Endothelial cell of hepatic sinusoid (primary cell): ENCODE measurements around the gene MRNIP.
"Not testable (repeated sequence)": the region's sequence is repeated elsewhere in the genome, so short reads cannot be mapped to it uniquely, and the experiment has no call there.

Source experiments
- in situ Hi-C: cut with HindIII; loops from 2 replicates; pipeline ENCODE4 v1.10.0; 2017; ENCODE audit warnings: low sequenced_read_pairs

The MRNIP gene

GRCh38 chr5:179873588-179874110 is 15.0 kb upstream of the MRNIP start:
- in situ Hi-C loops: no loop called here

GRCh38 chr5:179872828-179873575 is 14.4 kb upstream of the MRNIP start:
- in situ Hi-C loops: no loop called here

- in situ Hi-C loops: no loop called here
These were observed 13.6 kb upstream of the MRNIP start for GRCh38 chr5:179872055-179872827.

- in situ Hi-C loops: not testable (repeated sequence)
These were observed 12.9 kb upstream of the MRNIP start for GRCh38 chr5:179871533-179871932.

- in situ Hi-C loops: no loop called here
These were observed 12.3 kb upstream of the MRNIP start for GRCh38 chr5:179870952-179871351.

GRCh38 chr5:179870403-179870903 is 11.8 kb upstream of the MRNIP start:
- in situ Hi-C loops: no loop called here

DNA sequence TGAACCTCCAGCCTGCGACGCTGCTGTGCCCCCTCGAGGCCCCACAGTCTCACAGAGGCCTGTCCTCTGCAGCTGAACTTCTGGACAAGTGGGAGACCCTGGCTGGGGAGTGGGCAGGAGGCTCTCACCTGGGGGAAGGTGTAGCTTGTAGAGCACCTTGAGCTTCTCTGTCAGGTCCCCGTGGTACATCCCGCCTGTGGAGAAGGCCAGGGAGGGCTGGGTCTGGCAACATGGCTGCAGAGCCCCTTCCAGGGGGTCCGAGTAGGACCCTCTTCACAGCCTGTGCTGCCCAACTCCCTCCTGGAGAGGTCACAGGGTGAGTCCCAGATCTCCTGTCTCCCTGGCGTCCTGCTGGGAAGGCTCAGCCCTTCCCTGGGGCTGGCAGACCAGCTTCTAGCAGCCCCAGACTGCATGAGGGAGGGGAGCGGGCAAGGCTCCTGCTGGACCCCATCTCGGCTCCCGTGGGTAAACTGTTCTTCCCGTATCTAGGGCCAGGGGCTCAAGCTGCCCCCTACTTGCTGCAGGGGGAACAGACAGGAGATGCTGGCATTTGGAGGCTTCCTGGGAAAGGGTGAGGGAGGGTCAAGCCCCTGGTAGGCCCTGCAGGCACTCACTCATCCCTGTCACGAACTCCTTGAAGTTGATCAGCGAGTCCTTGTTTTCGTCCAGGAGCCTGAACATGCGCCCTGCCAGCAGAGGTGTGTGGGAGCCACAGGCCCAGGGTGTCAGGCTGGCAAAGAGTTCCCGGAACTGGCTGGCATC is 11.2 kb upstream of the MRNIP start:
- in situ Hi-C loops: no loop called here

DNA sequence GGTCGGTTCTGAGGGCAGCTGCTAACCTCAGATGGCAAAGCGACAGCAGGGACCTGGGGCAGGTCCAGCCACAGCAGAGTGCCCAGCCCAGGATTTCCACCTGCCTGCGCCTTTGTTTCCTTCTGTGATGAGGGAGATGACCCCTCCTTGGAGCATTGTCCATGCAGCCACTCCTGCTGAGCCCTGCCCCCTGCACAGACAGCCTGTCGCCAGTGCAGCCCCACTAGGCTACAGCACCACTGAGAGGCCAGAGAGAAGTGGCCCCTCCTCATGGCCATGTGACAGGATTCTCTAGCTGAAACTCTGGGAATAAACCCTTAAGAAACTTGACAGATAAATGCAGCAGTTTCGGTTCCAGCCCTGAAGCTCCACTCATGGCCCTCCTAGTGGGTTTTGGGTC is 10.5 kb upstream of the MRNIP start:
- in situ Hi-C loops: no loop called here

GRCh38 chr5:179868541-179868940 is 9.9 kb upstream of the MRNIP start:
- in situ Hi-C loops: no loop called here

DNA sequence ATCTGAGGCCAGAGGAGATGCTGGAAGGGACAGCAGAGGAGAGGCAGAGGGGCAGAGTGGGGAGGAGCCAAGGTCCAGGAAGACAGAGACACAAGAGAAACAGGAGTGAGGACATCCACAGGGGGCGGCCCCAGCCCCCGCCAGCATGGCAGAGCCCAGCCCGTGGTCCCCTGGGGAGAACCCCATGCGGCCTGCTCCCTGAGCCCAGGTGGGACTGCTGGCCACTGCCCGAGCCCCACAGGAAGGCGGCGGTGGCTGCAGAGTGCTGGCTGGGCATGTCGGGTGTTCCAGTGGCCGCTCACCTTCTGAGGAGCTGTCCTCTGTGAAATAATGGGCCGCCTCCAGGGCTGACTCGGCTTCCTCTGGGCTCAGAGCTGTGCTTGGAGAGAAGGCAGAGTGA is 8.9 kb upstream of the MRNIP start:
- in situ Hi-C loops: no loop called here

GRCh38 chr5:179867079-179867465 is 8.5 kb upstream of the MRNIP start:
- in situ Hi-C loops: no loop called here

GRCh38 chr5:179866241-179867078 is 7.8 kb upstream of the MRNIP start:
- in situ Hi-C loops: no loop called here

GRCh38 chr5:179865491-179866240 is 7.0 kb upstream of the MRNIP start:
- in situ Hi-C loops: no loop called here

DNA sequence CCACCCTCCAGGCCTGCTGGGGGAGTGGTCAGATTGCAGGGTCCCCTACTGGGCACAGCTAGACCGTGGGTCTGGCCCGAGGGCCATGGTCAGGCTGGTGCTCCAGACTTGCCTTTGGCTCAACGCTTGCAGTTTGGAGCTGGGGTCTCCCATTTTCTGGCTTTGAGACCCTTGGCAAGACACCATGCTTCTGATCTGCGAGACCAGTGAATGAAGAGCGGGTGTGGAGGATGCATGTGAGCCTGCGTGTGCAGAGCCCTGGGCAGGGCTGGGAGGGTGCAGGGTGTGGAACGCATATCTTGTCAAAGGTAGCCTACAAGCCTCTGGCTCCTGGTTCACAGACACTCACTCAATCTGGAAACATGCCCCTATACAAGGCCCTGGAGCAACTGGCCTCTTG is 6.1 kb upstream of the MRNIP start:
- in situ Hi-C loops: no loop called here

DNA sequence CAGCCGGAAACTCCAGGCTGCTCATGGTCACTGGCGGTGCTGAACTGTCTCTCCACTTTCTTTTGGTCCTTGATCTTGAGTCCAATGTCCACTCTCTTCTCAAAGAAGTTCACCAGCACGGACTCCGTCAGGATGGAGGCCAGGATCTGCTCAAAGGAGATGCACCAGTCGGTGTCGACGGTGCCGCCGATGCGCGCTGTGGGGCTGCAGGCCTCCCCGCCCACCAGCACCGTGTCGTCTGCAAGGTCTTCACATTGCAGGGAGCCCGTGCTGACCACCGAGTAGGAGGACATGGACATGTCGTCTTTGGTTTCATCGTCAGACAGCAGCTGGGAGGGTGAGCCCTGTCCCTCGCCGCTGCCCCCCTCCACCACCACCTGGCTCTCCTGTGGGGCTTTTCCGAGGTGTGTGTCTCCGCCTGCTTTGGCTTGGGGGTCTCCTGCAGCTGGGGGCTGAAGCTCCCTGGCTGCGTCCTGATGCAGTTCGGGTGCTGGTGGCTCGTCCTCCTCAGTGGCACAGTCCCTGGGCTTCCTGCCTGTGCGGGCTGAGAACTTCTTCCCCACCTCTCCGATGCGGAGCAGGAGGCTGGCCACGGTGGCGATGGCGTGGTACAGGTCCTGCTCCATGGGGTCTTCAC is 5.0 kb upstream of the MRNIP start:
- in situ Hi-C loops: no loop called here

DNA sequence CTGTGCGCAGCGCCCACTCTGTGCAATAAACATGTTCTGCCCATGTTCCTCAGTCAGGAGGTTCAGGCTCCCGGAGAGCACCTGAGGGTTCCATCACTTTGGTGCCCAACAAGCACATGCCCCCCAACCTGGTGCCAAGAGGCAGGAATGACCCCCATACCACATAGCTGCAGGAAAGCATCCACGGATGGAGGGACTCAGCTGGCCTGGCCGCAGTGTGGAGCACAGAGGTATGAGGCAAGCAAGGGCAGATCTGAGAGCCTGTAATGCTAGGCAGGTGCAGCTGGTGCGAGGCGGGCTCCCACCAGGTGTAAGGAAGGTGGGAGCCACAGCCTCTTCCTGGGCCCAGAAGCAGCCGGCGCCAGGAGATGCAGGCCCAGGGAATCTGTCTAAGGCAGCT is 4.3 kb upstream of the MRNIP start:
- in situ Hi-C loops: no loop called here

- in situ Hi-C loops: no loop called here
These were observed 3.7 kb upstream of the MRNIP start for GRCh38 chr5:179862296-179862695.

GRCh38 chr5:179860301-179860700 is 1.7 kb upstream of the MRNIP start:
- in situ Hi-C loops: no loop called here

DNA sequence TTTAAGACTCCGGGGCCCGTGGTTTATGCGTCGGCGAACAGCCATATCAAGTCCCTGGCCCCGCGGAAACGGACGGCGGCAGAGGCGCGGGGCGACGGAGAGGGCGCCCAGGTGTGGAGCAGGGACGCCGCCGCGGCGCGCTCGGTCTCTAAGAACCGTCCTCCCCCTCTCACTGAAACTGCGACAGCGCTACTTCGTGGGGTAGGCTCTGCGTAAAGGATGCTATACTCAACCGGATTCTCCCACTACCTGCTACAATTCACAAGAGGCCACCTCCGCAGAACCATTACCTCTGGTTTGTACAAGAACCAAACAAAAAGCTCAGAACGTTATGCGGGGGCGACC is 404 bp downstream of the MRNIP start:
- in situ Hi-C loops: no loop called here
